ENCODE results near the gene PRM1. TPM values are rescaled to one million over a fixed set of nuclear protein-coding genes. Genes with fewer than 3 reads are reported as not detected.

PRM1 gene
- total and polyA plus RNA-seq, 2 of the 13 experiments (the other 11 are each of a cell fraction or from before 2014, with no cell fraction given), result not detected

DNA sequence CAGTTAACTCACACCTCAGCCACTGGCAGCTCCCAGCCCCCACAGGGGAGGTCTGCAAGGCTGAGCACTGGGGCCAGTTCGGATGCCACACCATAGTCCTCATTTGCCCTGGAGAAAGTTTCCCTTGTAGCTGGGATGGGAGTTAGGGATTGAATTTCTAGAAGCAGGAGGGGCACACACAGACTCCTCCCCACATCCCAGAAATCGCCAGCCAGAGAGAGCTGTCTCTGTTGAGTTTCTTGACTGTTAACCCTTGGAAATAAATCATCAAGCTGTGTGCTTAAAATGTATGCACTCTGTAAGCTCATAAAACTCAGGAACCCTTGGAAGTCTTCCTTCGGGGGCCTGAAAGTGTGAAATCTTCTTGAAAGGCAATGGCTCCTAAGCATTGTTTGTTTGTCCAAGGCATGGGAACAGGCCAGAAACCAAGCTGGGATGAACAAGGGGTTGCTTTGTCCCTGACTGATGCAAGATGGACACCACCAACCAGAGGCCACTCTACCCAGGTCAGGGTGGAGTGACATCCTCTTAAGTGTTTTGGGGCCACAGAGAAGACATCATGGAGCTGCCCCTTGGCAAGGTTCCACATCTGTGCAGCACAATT lies 7.3 kb downstream of the PRM1 start (continued):
- no peak; the same call in 1 of the 2 replicates for TF ChIP-seq ARNT2 (CRISPR knock-in tag; IDR thresholded peaks at IDR 0.05; ENCODE audit: low read depth)
- TF ChIP-seq BCLAF1 (IDR thresholded peaks at IDR 0.05), result no peak
- TF ChIP-seq LBX2 (CRISPR knock-in tag; IDR thresholded peaks at IDR 0.05; ENCODE audit: borderline replicate concordance), result no peak
- TF ChIP-seq ZNF557 (CRISPR knock-in tag; IDR thresholded peaks at IDR 0.05), result no peak
- peak in 1 of 2 experiments; percentile 27; a peak in 1 of 4 replicates for TF ChIP-seq POLR2A (IDR thresholded peaks at IDR 0.05; ENCODE audit: insufficient read depth in 1 of 2, low read depth in 2 of 2, low read length in 2 of 2)
- no peak for TF ChIP-seq ZC3H13 (CRISPR knock-in tag; IDR thresholded peaks at IDR 0.05)
- no peak for TF ChIP-seq TP53 (CRISPR knock-in tag; conservative IDR thresholded peaks at IDR 0.05)
- peak; percentile 24; the same call in 1 of the 2 replicates for TF ChIP-seq BCL6 (CRISPR knock-in tag; IDR thresholded peaks at IDR 0.05)
- 0 out of 2 replicates have a peak, but pooled peaks have one; percentile 41 for TF ChIP-seq ZMYM3 (CRISPR knock-in tag; IDR thresholded peaks at IDR 0.05)
- TF ChIP-seq ZNF180 (CRISPR knock-in tag; IDR thresholded peaks at IDR 0.05; ENCODE audit: borderline replicate concordance, low read depth), result no peak
- TF ChIP-seq CENPT (CRISPR knock-in tag; IDR thresholded peaks at IDR 0.05; ENCODE audit: low read depth), result no peak
- TF ChIP-seq ATF5 (CRISPR knock-in tag; IDR thresholded peaks at IDR 0.05; ENCODE audit: low read depth), result 0 out of 2 replicates have a peak, but pooled peaks have one; percentile 37
- no peak for TF ChIP-seq YEATS2 (CRISPR knock-in tag; IDR thresholded peaks at IDR 0.05; ENCODE audit: borderline replicate concordance)
- TF ChIP-seq CBFB (CRISPR knock-in tag; IDR thresholded peaks at IDR 0.05), result 0 out of 2 replicates have a peak, but pooled peaks have one; percentile 47
- no peak for TF ChIP-seq ZNF652 (CRISPR knock-in tag; IDR thresholded peaks at IDR 0.05; ENCODE audit: borderline replicate concordance, low read depth)
- TF ChIP-seq ZFP62 (CRISPR knock-in tag; IDR thresholded peaks at IDR 0.05), result no peak
- no peak for TF ChIP-seq FOXK2 (IDR thresholded peaks at IDR 0.05)
- TF ChIP-seq TGIF2 (CRISPR knock-in tag; IDR thresholded peaks at IDR 0.05), result no peak
- TF ChIP-seq AKAP8 (CRISPR knock-in tag; IDR thresholded peaks at IDR 0.05), result no peak
- TF ChIP-seq NFRKB (IDR thresholded peaks at IDR 0.05), result peak; percentile 17; the same call in 1 of the 2 replicates
- no peak; the same call in 1 of the 2 replicates for TF ChIP-seq ZNF20 (CRISPR knock-in tag; IDR thresholded peaks at IDR 0.05)
- TF ChIP-seq ZNF33A (CRISPR knock-in tag; IDR thresholded peaks at IDR 0.05; ENCODE audit: borderline replicate concordance), result no peak
- TF ChIP-seq, protein P1, sequence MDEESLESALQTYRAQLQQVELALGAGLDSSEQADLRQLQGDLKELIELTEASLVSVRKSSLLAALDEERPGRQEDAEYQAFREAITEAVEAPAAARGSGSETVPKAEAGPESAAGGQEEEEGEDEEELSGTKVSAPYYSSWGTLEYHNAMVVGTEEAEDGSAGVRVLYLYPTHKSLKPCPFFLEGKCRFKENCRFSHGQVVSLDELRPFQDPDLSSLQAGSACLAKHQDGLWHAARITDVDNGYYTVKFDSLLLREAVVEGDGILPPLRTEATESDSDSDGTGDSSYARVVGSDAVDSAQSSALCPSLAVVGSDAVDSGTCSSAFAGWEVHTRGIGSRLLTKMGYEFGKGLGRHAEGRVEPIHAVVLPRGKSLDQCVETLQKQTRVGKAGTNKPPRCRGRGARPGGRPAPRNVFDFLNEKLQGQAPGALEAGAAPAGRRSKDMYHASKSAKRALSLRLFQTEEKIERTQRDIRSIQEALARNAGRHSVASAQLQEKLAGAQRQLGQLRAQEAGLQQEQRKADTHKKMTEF (CRISPR knock-in tag; IDR thresholded peaks at IDR 0.05), result 0 out of 2 replicates have a peak, but pooled peaks have one; percentile 44
- 0 out of 2 replicates have a peak, but pooled peaks have one; percentile 64 for TF ChIP-seq ZNF598 (CRISPR knock-in tag; IDR thresholded peaks at IDR 0.05; ENCODE audit: borderline replicate concordance)
- no peak for TF ChIP-seq NFE2L2 (IDR thresholded peaks at IDR 0.05; ENCODE audit: low read length)
